ENCODE results near the gene PTER. TPM values are rescaled to one million over a fixed set of nuclear protein-coding genes. Genes with fewer than 3 reads are reported as not detected.

The PTER gene
- total and polyA plus RNA-seq, 2 experiments from 2014 or later, result 8.6 to 21.6 TPM

GRCh38 chr10:16497911-16498310, 61.1 kb downstream of the PTER start:
- no peaks in the 10 kb centered on the region for H3K9me2 ChIP-seq (replicated peaks; ENCODE audit: insufficient read depth)
- H2AFZ ChIP-seq, result no peak overlapping the region
- no peak for DNase-seq (ENCODE audit: low spot score)
- H3K4me2 ChIP-seq, result no peak overlapping the region
- no peaks in the 10 kb centered on the region for H4K20me1 ChIP-seq (ENCODE audit: insufficient read depth, poor library complexity, severe bottlenecking)
- H3K79me2 ChIP-seq, result no peaks in the 10 kb centered on the region
- no peak overlapping the region for H3K27ac ChIP-seq
- H3K36me3 ChIP-seq (replicated peaks; ENCODE audit: insufficient read depth, low read depth), result no peaks in the 10 kb centered on the region
- no peaks in the 10 kb centered on the region for H3K4me1 ChIP-seq (ENCODE audit: insufficient read depth)
- TF ChIP-seq EZH2phosphoT487 (IDR thresholded peaks at IDR 0.05; ENCODE audit: low read depth, severe bottlenecking, unreplicated experiment), result no peak
- H3K9me3 ChIP-seq (ENCODE audit: low read depth), result no peaks in the 10 kb centered on the region
- WGBS (ENCODE audit: low lambda C conversion rate, missing lambda C conversion rate), result 94% methylated on average over 4 of the region's 4 CpGs
- H3K4me3 ChIP-seq, result no peak overlapping the region
- no peaks in the 10 kb centered on the region for H3K27me3 ChIP-seq

- H3K9me3 ChIP-seq (ENCODE audit: low read depth), result no peaks in the 10 kb centered on the region
- no peaks in the 10 kb centered on the region for H3K27me3 ChIP-seq
- no peak overlapping the region for H2AFZ ChIP-seq
- no peaks in the 10 kb centered on the region for H3K4me1 ChIP-seq (ENCODE audit: insufficient read depth)
- no peak overlapping the region for H3K4me3 ChIP-seq
- TF ChIP-seq, protein P1, sequence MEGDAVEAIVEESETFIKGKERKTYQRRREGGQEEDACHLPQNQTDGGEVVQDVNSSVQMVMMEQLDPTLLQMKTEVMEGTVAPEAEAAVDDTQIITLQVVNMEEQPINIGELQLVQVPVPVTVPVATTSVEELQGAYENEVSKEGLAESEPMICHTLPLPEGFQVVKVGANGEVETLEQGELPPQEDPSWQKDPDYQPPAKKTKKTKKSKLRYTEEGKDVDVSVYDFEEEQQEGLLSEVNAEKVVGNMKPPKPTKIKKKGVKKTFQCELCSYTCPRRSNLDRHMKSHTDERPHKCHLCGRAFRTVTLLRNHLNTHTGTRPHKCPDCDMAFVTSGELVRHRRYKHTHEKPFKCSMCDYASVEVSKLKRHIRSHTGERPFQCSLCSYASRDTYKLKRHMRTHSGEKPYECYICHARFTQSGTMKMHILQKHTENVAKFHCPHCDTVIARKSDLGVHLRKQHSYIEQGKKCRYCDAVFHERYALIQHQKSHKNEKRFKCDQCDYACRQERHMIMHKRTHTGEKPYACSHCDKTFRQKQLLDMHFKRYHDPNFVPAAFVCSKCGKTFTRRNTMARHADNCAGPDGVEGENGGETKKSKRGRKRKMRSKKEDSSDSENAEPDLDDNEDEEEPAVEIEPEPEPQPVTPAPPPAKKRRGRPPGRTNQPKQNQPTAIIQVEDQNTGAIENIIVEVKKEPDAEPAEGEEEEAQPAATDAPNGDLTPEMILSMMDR (IDR thresholded peaks at IDR 0.05; ENCODE audit: poor library complexity), result no peak
- TF ChIP-seq EZH2 (IDR thresholded peaks at IDR 0.05; ENCODE audit: borderline replicate concordance) (no peak), EZH2phosphoT487 (IDR thresholded peaks at IDR 0.05; ENCODE audit: low read depth, severe bottlenecking, unreplicated experiment) (no peak)
- H4K20me1 ChIP-seq (ENCODE audit: insufficient read depth, poor library complexity, severe bottlenecking), result no peaks in the 10 kb centered on the region
- WGBS (ENCODE audit: low lambda C conversion rate, missing lambda C conversion rate), result 76% methylated on average over 1 of the region's 1 CpG
- no peak for DNase-seq (ENCODE audit: low spot score)
- H3K36me3 ChIP-seq (replicated peaks; ENCODE audit: insufficient read depth, low read depth), result no peaks in the 10 kb centered on the region
- no peaks in the 10 kb centered on the region for H3K79me2 ChIP-seq
- H3K4me2 ChIP-seq, result no peak overlapping the region
- H3K9me2 ChIP-seq (replicated peaks; ENCODE audit: insufficient read depth), result no peaks in the 10 kb centered on the region
- no peak overlapping the region for H3K27ac ChIP-seq
Observed at GRCh38 chr10:16505161-16505560, 68.4 kb downstream of the PTER start.

DNA sequence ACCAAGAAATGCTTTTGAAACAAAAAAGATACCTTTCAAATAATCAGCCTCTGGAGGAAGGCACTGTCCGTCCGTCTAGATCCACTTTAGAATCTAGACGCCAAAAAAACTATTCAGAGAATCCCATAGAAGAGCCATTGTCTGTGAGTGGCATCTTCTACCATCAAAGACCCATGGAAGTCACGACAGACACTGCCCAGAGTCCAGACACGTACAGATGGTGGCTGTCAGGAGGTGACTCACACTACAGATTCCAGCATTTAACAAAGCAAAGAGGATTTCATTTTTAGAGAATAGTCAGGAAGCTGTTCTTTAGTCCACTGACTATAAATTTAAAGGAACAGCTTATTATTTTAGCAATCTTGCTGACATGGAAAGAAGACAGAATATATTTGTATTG, 73.2 kb downstream of the PTER start:
- no peaks in the 10 kb centered on the region for H3K9me3 ChIP-seq (ENCODE audit: low read depth)
- no peaks in the 10 kb centered on the region for H3K4me1 ChIP-seq (ENCODE audit: insufficient read depth)
- no peaks in the 10 kb centered on the region for H3K79me2 ChIP-seq
- H4K20me1 ChIP-seq (ENCODE audit: insufficient read depth, poor library complexity, severe bottlenecking), result no peaks in the 10 kb centered on the region
- H3K36me3 ChIP-seq (replicated peaks; ENCODE audit: insufficient read depth, low read depth), result no peaks in the 10 kb centered on the region
- H3K4me2 ChIP-seq, result no peak overlapping the region
- no peak overlapping the region for H3K4me3 ChIP-seq
- no peaks in the 10 kb centered on the region for H3K9me2 ChIP-seq (replicated peaks; ENCODE audit: insufficient read depth)
- no peak overlapping the region for H3K27ac ChIP-seq
- H3K27me3 ChIP-seq, result no peaks in the 10 kb centered on the region
- WGBS (ENCODE audit: low lambda C conversion rate, missing lambda C conversion rate), result 50% methylated on average over 5 of the region's 5 CpGs
- no peak overlapping the region for H2AFZ ChIP-seq
- TF ChIP-seq, protein P1 (IDR thresholded peaks at IDR 0.05; ENCODE audit: poor library complexity), result no peak
- TF ChIP-seq EZH2 (IDR thresholded peaks at IDR 0.05; ENCODE audit: borderline replicate concordance) (no peak), EZH2phosphoT487 (IDR thresholded peaks at IDR 0.05; ENCODE audit: low read depth, severe bottlenecking, unreplicated experiment) (no peak)
- DNase-seq (ENCODE audit: low spot score), result no peak

DNA sequence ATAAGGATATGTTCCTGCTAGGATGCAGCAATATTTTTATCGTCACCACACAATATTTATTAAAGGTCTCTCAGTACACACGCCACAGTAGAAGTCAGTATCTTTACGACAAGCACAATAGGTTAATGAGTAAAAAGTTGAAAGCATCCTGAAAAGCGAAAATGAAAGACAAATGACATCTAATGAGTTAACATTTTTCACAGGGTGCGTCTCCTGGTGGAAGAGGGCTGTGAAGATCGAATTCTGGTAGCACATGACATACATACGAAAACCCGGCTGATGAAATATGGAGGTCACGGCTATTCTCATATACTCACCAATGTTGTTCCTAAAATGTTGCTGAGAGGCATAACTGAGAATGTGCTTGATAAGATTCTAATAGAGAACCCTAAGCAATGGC, 74.0 kb downstream of the PTER start:
- no peak overlapping the region for H3K27ac ChIP-seq
- no peaks in the 10 kb centered on the region for H3K9me2 ChIP-seq (replicated peaks; ENCODE audit: insufficient read depth)
- TF ChIP-seq, protein P1 (IDR thresholded peaks at IDR 0.05; ENCODE audit: poor library complexity), result no peak
- TF ChIP-seq EZH2phosphoT487 (IDR thresholded peaks at IDR 0.05; ENCODE audit: low read depth, severe bottlenecking, unreplicated experiment) (no peak), EZH2 (IDR thresholded peaks at IDR 0.05; ENCODE audit: borderline replicate concordance) (no peak)
- no peaks in the 10 kb centered on the region for H4K20me1 ChIP-seq (ENCODE audit: insufficient read depth, poor library complexity, severe bottlenecking)
- no peaks in the 10 kb centered on the region for H3K79me2 ChIP-seq
- DNase-seq (ENCODE audit: low spot score), result no peak
- H2AFZ ChIP-seq, result no peak overlapping the region
- no peaks in the 10 kb centered on the region for H3K27me3 ChIP-seq
- H3K9me3 ChIP-seq (ENCODE audit: low read depth), result no peaks in the 10 kb centered on the region
- 92% methylated on average over 9 of the region's 9 CpGs for WGBS (ENCODE audit: low lambda C conversion rate, missing lambda C conversion rate)
- no peak overlapping the region for H3K4me2 ChIP-seq
- H3K4me3 ChIP-seq, result no peak overlapping the region
- H3K4me1 ChIP-seq (ENCODE audit: insufficient read depth), result no peaks in the 10 kb centered on the region
- no peaks in the 10 kb centered on the region for H3K36me3 ChIP-seq (replicated peaks; ENCODE audit: insufficient read depth, low read depth)

Data from hepatocyte (in vitro differentiated cells).